Measurements from ENCODE around the gene ELP6.
"Not testable (repeated sequence)": the region's sequence is repeated elsewhere in the genome, so short reads cannot be mapped to it uniquely, and the experiment has no call there.

Gene ELP6

GRCh38 chr3:47473391-47473790 is 40.1 kb downstream of the ELP6 start:
- Histone ChIP-seq H3K27ac (ENCODE audit: low read depth, low read length) (no peak overlapping the region), H3K9me3 (ENCODE audit: control insufficient read depth, insufficient read depth, low read length) (peaks cover 8% of the 10 kb centered on the region; the same call in 1 of the 2 replicates), H3K27me3 (ENCODE audit: control insufficient read depth, low read length) (no peaks in the 10 kb centered on the region), H3F3A (ENCODE audit: control insufficient read depth, insufficient read depth) (no peaks in the 10 kb centered on the region), H3K36me3 (ENCODE audit: control insufficient read depth, low read length) (peaks cover 18% of the 10 kb centered on the region), H3K4me3 (ENCODE audit: low read length) (no peak overlapping the region), H4K20me1 (ENCODE audit: control insufficient read depth, insufficient read depth, low read depth, low read length) (no peaks in the 10 kb centered on the region), H3K9me2 (replicated peaks; ENCODE audit: control insufficient read depth, low read length) (no peaks in the 10 kb centered on the region), H3K4me2 (ENCODE audit: low read length) (peak overlapping the region; percentile 24; the same call in 1 of the 2 replicates), H3K79me2 (ENCODE audit: control insufficient read depth, low read length) (peaks cover 71% of the 10 kb centered on the region), H3K4me1 (ENCODE audit: control insufficient read depth, low read length) (peaks cover 29% of the 10 kb centered on the region)
- TF ChIP-seq CTCF (IDR thresholded peaks at IDR 0.05; ENCODE audit: low read depth, low read length, poor library complexity, severe bottlenecking) (no peak), EZH2phosphoT487 (IDR thresholded peaks at IDR 0.05; ENCODE audit: borderline replicate concordance, low read length) (no peak)

- H3K27me3 ChIP-seq (ENCODE audit: control insufficient read depth, low read length) = no peaks in the 10 kb centered on the region
- H3K36me3 ChIP-seq (ENCODE audit: control insufficient read depth, low read length) = peaks cover 20% of the 10 kb centered on the region
- no peak overlapping the region for H3K4me3 ChIP-seq (ENCODE audit: low read length)
- H3K27ac ChIP-seq (ENCODE audit: low read depth, low read length) = no peak overlapping the region
- no peaks in the 10 kb centered on the region for H3K9me2 ChIP-seq (replicated peaks; ENCODE audit: control insufficient read depth, low read length)
- H3K9me3 ChIP-seq (ENCODE audit: control insufficient read depth, insufficient read depth, low read length) = peaks cover 8% of the 10 kb centered on the region; the same call in 1 of the 2 replicates
- peaks cover 8% of the 10 kb centered on the region; the same call in 1 of the 2 replicates for H4K20me1 ChIP-seq (ENCODE audit: control insufficient read depth, insufficient read depth, low read depth, low read length)
- H3F3A ChIP-seq (ENCODE audit: control insufficient read depth, insufficient read depth) = no peaks in the 10 kb centered on the region
- no peak overlapping the region for H3K4me2 ChIP-seq (ENCODE audit: low read length)
- no peak for TF ChIP-seq EZH2phosphoT487 (IDR thresholded peaks at IDR 0.05; ENCODE audit: borderline replicate concordance, low read length)
- no peak for TF ChIP-seq CTCF (IDR thresholded peaks at IDR 0.05; ENCODE audit: low read depth, low read length, poor library complexity, severe bottlenecking)
- H3K4me1 ChIP-seq (ENCODE audit: control insufficient read depth, low read length) = peaks cover 24% of the 10 kb centered on the region
- peaks cover 93% of the 10 kb centered on the region for H3K79me2 ChIP-seq (ENCODE audit: control insufficient read depth, low read length)
Measured at GRCh38 chr3:47469616-47470015, 43.9 kb downstream of the ELP6 start.

GRCh38 chr3:47468315-47468714 is 45.2 kb downstream of the ELP6 start:
- peaks cover 19% of the 10 kb centered on the region for H3K4me1 ChIP-seq (ENCODE audit: control insufficient read depth, low read length)
- not testable (repeated sequence) for H3K9me2 ChIP-seq (replicated peaks; ENCODE audit: control insufficient read depth, low read length); H3K27me3 ChIP-seq (ENCODE audit: control insufficient read depth, low read length); H3K4me2 ChIP-seq (ENCODE audit: low read length); H3K4me3 ChIP-seq (ENCODE audit: low read length); H3F3A ChIP-seq (ENCODE audit: control insufficient read depth, insufficient read depth); H3K9me3 ChIP-seq (ENCODE audit: control insufficient read depth, insufficient read depth, low read length); H4K20me1 ChIP-seq (ENCODE audit: control insufficient read depth, insufficient read depth, low read depth, low read length); H3K27ac ChIP-seq (ENCODE audit: low read depth, low read length)
- peaks cover 92% of the 10 kb centered on the region for H3K79me2 ChIP-seq (ENCODE audit: control insufficient read depth, low read length)
- peaks cover 18% of the 10 kb centered on the region for H3K36me3 ChIP-seq (ENCODE audit: control insufficient read depth, low read length)

DNA sequence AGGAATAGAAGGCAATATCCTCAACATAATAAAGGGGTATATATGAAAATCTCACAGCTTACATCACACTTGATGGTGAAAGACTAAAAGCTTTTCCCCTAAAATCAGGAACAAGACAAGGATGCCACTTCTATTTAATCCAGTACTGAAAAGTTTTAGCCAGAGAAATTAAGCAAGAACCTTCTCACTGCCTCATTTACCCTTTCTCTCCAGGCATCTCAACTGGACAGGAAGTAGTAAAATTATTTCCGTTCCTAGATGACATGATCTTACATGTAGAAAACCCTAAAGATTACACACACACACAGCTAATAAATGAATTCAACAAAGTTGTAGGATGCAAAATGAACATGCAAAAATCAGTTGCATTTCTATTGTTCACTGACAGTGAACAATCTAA is 48.9 kb downstream of the ELP6 start:
- Histone ChIP-seq H3K27ac (ENCODE audit: low read depth, low read length) (no peak overlapping the region), H4K20me1 (ENCODE audit: control insufficient read depth, insufficient read depth, low read depth, low read length) (peaks cover 21% of the 10 kb centered on the region; the same call in 1 of the 2 replicates), H3K9me2 (replicated peaks; ENCODE audit: control insufficient read depth, low read length) (no peaks in the 10 kb centered on the region), H3K9me3 (ENCODE audit: control insufficient read depth, insufficient read depth, low read length) (peaks cover 8% of the 10 kb centered on the region; the same call in 1 of the 2 replicates), H3K4me2 (ENCODE audit: low read length) (0 out of 2 replicates have a peak overlapping the region, but pooled peaks have one; percentile 1), H3K27me3 (ENCODE audit: control insufficient read depth, low read length) (no peaks in the 10 kb centered on the region), H3K4me3 (ENCODE audit: low read length) (no peak overlapping the region), H3K4me1 (ENCODE audit: control insufficient read depth, low read length) (peaks cover 19% of the 10 kb centered on the region), H3F3A (ENCODE audit: control insufficient read depth, insufficient read depth) (no peaks in the 10 kb centered on the region), H3K36me3 (ENCODE audit: control insufficient read depth, low read length) (peaks cover 12% of the 10 kb centered on the region), H3K79me2 (ENCODE audit: control insufficient read depth, low read length) (peaks cover 88% of the 10 kb centered on the region)
- no peak for TF ChIP-seq EZH2phosphoT487 (IDR thresholded peaks at IDR 0.05; ENCODE audit: borderline replicate concordance, low read length)
- TF ChIP-seq CTCF (IDR thresholded peaks at IDR 0.05; ENCODE audit: low read depth, low read length, poor library complexity, severe bottlenecking) = no peak

- Histone ChIP-seq H4K20me1 (ENCODE audit: control insufficient read depth, insufficient read depth, low read depth, low read length) (0 out of 2 replicates have a peak, but pooled peaks cover 13% of the 10 kb centered on the region), H3K79me2 (ENCODE audit: control insufficient read depth, low read length) (peaks cover 81% of the 10 kb centered on the region)
- H3K27me3 ChIP-seq (ENCODE audit: control insufficient read depth, low read length); H3K9me2 ChIP-seq (replicated peaks; ENCODE audit: control insufficient read depth, low read length); H3K4me3 ChIP-seq (ENCODE audit: low read length); H3K9me3 ChIP-seq (ENCODE audit: control insufficient read depth, insufficient read depth, low read length); H3K4me2 ChIP-seq (ENCODE audit: low read length); H3K36me3 ChIP-seq (ENCODE audit: control insufficient read depth, low read length); H3K4me1 ChIP-seq (ENCODE audit: control insufficient read depth, low read length); H3F3A ChIP-seq (ENCODE audit: control insufficient read depth, insufficient read depth); H3K27ac ChIP-seq (ENCODE audit: low read depth, low read length): not testable (repeated sequence)
Measured at GRCh38 chr3:47459534-47460085, 53.9 kb downstream of the ELP6 start.
